Body of pancreas (tissue), 4 donors: Measurements from ENCODE around the gene ACER3. TPM values are rescaled to one million over a fixed set of nuclear protein-coding genes. Genes with fewer than 3 reads are reported as not detected.
"Not testable (repeated sequence)": the region's sequence is repeated elsewhere in the genome, so short reads cannot be mapped to it uniquely, and the experiment has no call there.

Source experiments
- ATAC-seq: fragments of 150-250 bp; one replicate; pipeline ENCODE4 v1.9.1; 2016
- DNase-seq, 4 donors: peaks; one replicate each; pipeline ENCODE4 v3.0.0-alpha.2; 2019
- H3K27ac ChIP-seq, 4 donors: fragments of 200-600 bp; sonication (generic); 1 replicate in 3 of 4; 2 replicates in 1 of 4; pipeline versions ENCODE4 v1.5.1 to v1.6.1; 2016 to 2019; ENCODE audit warnings: mild to moderate bottlenecking in 1 of 4, mixed read lengths in 1 of 4, moderate library complexity in 1 of 4
- H3K27me3 ChIP-seq, 2 donors: fragments of 200-600 bp; sonication (generic); one replicate each; pipeline ENCODE4 v1.6.0; 2016; ENCODE audit warnings: mild to moderate bottlenecking in 1 of 2
- H3K36me3 ChIP-seq, 2 donors: fragments of 200-600 bp; sonication (generic); replicated peaks in 1 of 2; 2 replicates each; pipeline ENCODE4 v1.5.1; 2016; ENCODE audit warnings: low read depth in 2 of 2; ENCODE audit not compliant: insufficient read depth in 1 of 2
- H3K4me1 ChIP-seq: fragments of 200-600 bp; sonication (generic); one replicate; pipeline ENCODE4 v1.6.0; 2016
- H3K4me3 ChIP-seq, 2 donors: fragments of 200-600 bp; sonication (generic); 1 replicate in 1 of 2; 2 replicates in 1 of 2; pipeline ENCODE4 v1.5.1; 2016 to 2019
- H3K9me3 ChIP-seq, 3 donors: fragments of 200-600 bp; sonication (generic); 1 replicate in 2 of 3; 2 replicates in 1 of 3; pipeline ENCODE4 v1.5.1; 2016
- POLR2A ChIP-seq, 3 donors: fragments of 450-650 bp; IDR thresholded peaks; one replicate each; pipeline ENCODE4 v1.6.1; 2016; ENCODE audit warnings: antibody characterized with exemption in 3 of 3, mild to moderate bottlenecking in 2 of 3
- WGBS, 2 donors: methylation state at CpG; one replicate each; pipeline ENCODE4 v1.1.5; 2017; 5-methylcytosine and 5-hydroxymethylcytosine counted together
- intact Hi-C: fragments of 100-400 bp; cut with DNase I; formaldehyde crosslinking; loops from one replicate; pipeline ENCODE4 v1.15.1; 2023
- total RNA-seq, 2 donors: library from RNA; depleted of rRNA; stranded (reverse); fragments of >200 nt; gene quantifications; one replicate each; pipeline ENCODE4 v1.1.0, GENCODE V29; 2016
- TF ChIP-seq, protein P1 (sequence below), 7 experiments: fragments of 450-650 bp in 4 of 7; fragments of 200-600 bp in 3 of 7; sonication (generic) in 3 of 7; IDR thresholded peaks; one replicate each; pipeline ENCODE4 v1.5.1; 2016 to 2019; ENCODE audit warnings: antibody characterized with exemption in 7 of 7

ACER3 gene
- 1 to 10 TPM; 4.6 to 5.2 TPM for total RNA-seq

DNA sequence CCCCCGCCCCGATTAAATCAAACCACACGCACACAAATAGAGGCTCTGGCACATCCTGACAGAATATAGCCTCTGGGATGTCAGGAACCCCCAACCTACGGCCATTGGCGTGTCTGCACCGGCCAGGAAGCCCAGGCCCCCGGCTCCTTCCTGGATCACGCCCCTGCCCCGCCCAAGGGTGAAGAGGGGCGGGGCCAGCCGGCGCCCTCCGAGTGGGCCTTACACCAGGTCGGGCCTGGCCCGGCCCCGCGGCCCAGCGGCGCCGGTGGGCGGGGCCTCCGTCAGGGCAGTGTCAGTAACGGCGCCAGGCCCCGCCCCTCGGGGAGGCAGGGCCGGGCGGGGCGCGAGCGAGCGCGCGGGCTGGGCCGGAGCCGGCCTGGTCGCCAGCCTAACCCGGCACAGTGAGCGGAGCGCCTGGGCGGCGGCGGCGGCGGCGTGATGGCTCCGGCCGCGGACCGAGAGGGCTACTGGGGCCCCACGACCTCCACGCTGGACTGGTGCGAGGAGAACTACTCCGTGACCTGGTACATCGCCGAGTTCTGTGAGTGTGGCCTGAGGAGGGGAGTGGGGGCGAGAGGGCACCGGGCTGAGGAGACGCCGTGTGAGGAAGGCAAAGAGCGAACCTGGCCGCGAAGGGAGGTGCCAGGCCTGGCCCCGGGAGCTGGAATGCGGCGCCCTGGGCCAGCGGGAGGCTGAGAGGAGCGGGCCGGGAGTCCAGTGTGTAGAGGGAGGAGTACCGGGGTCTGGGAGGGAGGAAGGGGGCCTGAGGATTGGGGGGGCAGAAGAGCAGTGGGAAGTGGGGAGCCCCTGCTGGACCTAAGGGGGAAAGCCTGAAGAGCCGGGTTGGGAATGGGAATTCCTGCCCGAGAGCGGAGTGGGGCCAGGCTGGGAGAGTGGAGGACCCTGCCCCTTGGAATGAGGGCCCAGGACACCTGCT lies at the start of gene ACER3:
Gene ACER3, plus strand, starts transcription at position 380 of the 937 bp plus-strand sequence. Its CDS starts 59 bp downstream, at position 439.
- H3K9me3 ChIP-seq, result no peaks in the 10 kb centered on the region
- H3K4me3 ChIP-seq, result peak within 1 kb of the TSS; percentile 67 to 77
- DNase-seq (peak; percentile 94 to 99 (median 96)), ATAC-seq (peak; percentile 98)
- H3K4me1 ChIP-seq, result peaks cover 25% of the 10 kb centered on the region
- TF ChIP-seq, protein P1, sequence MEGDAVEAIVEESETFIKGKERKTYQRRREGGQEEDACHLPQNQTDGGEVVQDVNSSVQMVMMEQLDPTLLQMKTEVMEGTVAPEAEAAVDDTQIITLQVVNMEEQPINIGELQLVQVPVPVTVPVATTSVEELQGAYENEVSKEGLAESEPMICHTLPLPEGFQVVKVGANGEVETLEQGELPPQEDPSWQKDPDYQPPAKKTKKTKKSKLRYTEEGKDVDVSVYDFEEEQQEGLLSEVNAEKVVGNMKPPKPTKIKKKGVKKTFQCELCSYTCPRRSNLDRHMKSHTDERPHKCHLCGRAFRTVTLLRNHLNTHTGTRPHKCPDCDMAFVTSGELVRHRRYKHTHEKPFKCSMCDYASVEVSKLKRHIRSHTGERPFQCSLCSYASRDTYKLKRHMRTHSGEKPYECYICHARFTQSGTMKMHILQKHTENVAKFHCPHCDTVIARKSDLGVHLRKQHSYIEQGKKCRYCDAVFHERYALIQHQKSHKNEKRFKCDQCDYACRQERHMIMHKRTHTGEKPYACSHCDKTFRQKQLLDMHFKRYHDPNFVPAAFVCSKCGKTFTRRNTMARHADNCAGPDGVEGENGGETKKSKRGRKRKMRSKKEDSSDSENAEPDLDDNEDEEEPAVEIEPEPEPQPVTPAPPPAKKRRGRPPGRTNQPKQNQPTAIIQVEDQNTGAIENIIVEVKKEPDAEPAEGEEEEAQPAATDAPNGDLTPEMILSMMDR (IDR thresholded peaks at IDR 0.05), result peak in 5 of 7 experiments; percentile 6 to 47 (median 15)
- peak; percentile 85 to 92 (median 91) for TF ChIP-seq POLR2A (IDR thresholded peaks at IDR 0.05)
- 2 to 3% methylated on average over 24 to 69 of the region's 73 CpGs for WGBS, 2 donors
- H3K36me3 ChIP-seq, result no peaks in the 10 kb centered on the region
- H3K27ac ChIP-seq, result peak within 1 kb of the TSS; percentile 45 to 89 (median 81)
- H3K27me3 ChIP-seq, result no peaks in the 10 kb centered on the region
- intact Hi-C loops, result no loop called here

DNA sequence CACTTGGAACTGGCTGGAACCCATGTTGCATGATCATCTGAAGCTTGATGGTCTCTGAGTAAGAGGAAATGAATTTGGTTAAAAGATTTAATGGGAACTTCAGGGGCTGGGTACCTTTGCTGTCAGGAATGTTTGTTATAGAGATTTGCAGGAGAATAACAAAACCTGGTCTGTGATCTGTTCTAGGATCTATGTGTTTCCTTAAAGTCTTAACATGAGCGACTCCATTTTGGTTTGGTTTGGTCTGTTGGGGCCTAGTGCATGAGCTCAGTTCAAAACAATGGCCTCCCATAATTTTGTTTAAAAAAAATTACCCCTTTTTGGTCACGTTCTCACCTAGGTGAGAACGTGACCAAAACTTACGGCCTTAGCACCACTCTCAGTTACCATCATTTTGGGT lies 49.5 kb upstream of the ACER3 start:
- DNase-seq (no peak), ATAC-seq (no peak)
- peaks cover 7% of the 10 kb centered on the region for H3K4me1 ChIP-seq
- H3K9me3 ChIP-seq, result no peaks in the 10 kb centered on the region
- TF ChIP-seq POLR2A (IDR thresholded peaks at IDR 0.05), result no peak
- TF ChIP-seq, protein P1 (IDR thresholded peaks at IDR 0.05), result no peak
- no peak overlapping the region for H3K4me3 ChIP-seq
- WGBS, 2 donors, result 89 to 91% methylated on average over 4 of the region's 4 CpGs
- no peaks in the 10 kb centered on the region for H3K27me3 ChIP-seq
- no peak overlapping the region for H3K27ac ChIP-seq
- no peaks in the 10 kb centered on the region for H3K36me3 ChIP-seq
- intact Hi-C loops, result loop anchor here (5.0 kb wide), 1 partner anchor 111 kb away; no protein-coding TSS in a partner anchor

DNA sequence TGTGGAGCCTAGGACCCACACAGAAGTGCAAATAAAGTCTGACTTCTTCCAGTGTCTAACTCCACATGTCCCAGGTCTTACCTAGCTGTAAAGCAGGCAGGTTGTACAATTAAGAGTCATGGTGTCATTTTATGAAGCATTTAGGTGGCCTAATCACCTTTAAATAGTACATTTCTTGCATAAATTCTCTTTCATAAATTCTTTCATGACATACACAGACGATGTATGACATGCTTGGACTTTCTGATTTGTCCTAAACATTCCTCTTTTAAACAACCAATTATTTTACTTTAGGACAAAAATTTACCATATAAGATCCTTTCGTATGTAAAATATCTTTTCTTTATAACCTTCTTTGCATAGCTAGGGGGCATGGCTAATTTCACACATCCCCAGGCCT lies 46.3 kb upstream of the ACER3 start:
- no peak for ATAC-seq
- WGBS, 2 donors, result 71 to 88% methylated on average over 2 of the region's 2 CpGs
- no peaks in the 10 kb centered on the region for H3K36me3 ChIP-seq
- H3K27ac ChIP-seq, result no peak overlapping the region
- H3K4me1 ChIP-seq, result no peaks in the 10 kb centered on the region
- no peak for DNase-seq
- TF ChIP-seq, protein P1 (IDR thresholded peaks at IDR 0.05), result no peak
- no peak for TF ChIP-seq POLR2A (IDR thresholded peaks at IDR 0.05)
- H3K4me3 ChIP-seq, result no peak overlapping the region
- intact Hi-C loops, result loop anchor here (5.0 kb wide), 1 partner anchor 108 kb away; no protein-coding TSS in a partner anchor
- H3K27me3 ChIP-seq, result no peaks in the 10 kb centered on the region
- H3K9me3 ChIP-seq, result no peaks in the 10 kb centered on the region

DNA sequence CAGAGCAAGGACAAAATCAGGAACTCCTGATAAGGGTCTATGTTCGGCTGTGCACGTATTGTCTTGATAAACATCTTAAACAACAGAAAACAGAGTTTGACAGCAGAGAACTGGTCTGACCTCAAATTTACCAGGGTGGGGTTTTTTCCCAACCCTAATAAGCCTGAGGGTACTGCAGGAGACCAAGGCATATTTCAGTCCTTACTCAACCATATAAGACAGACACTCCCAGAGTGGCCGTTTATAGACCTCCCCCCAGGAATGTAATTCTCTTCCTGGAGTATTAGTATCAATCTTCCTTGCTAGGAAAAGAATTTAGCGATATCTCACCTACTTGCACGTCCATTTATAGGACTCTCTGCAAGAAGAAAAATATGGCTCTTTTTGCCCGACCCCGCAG lies 45.0 kb upstream of the ACER3 start:
- 85 to 93% methylated on average over 7 of the region's 7 CpGs for WGBS, 2 donors
- H3K4me1 ChIP-seq, H3K9me3 ChIP-seq, H3K4me3 ChIP-seq, H3K36me3 ChIP-seq, DNase-seq, intact Hi-C loops, ATAC-seq, H3K27ac ChIP-seq, H3K27me3 ChIP-seq: not testable (repeated sequence)

DNA sequence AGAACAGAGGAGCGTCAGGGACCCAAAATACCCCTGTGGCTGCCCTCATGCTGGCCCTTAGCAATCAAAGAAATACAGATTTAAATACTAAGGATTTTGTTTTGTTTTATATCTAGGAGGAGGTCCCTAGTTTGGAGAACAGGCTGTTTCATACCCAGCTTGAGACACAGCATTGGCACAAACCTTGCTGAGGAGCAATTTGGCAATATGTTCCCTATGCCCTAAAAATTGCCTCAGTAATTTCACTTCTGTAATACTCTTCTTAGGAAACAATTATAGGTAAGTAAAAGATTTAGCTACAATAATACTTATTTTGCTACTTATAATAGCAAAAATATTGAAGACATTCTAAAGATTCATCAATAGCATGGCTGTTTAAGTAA lies 40.5 kb upstream of the ACER3 start:
- intact Hi-C loops, result no loop called here
- Histone ChIP-seq H3K4me3 (no peak overlapping the region), H3K27me3 (no peaks in the 10 kb centered on the region), H3K4me1 (no peaks in the 10 kb centered on the region), H3K27ac (no peak overlapping the region), H3K36me3 (no peaks in the 10 kb centered on the region), H3K9me3 (no peaks in the 10 kb centered on the region)
- ATAC-seq (no peak), DNase-seq (no peak)
- TF ChIP-seq POLR2A (IDR thresholded peaks at IDR 0.05), result no peak
- TF ChIP-seq, protein P1 (IDR thresholded peaks at IDR 0.05), result no peak
- 100% methylated on average over 1 of the region's 1 CpG for WGBS, 2 donors

DNA sequence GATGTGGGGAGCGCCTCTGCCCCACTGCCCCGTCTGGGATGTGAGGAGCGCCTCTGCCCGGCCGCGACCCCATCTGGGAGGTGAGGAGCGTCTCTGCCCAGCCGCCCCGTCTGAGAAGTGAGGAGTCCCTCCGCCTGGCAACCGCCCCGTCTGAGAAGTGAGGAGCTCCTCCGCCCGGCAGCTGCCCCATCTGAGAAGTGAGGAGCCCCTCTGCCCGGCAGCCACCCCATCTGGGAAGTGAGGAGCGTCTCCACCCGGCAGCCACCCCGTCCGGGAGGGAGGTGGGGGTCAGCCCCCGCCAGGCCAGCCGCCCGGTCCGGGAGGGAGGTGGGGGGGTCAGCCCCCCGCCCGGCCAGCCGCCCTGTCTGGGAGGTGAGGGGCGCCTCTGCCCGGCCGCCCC lies 39.3 kb upstream of the ACER3 start:
- H3K4me3 ChIP-seq, ATAC-seq, H3K27ac ChIP-seq, H3K36me3 ChIP-seq, H3K4me1 ChIP-seq, DNase-seq, H3K9me3 ChIP-seq, intact Hi-C loops, H3K27me3 ChIP-seq: not testable (repeated sequence)
- whole genome bisulfite sequencing, 2 donors, result 83 to 94% methylated on average over 3 to 28 of the region's 29 CpGs
